ENCODE data around the gene GADD45B. TPM values are rescaled to one million over a fixed set of nuclear protein-coding genes. Genes with fewer than 3 reads are reported as not detected.

Gene GADD45B
- total and polyA plus RNA-seq, 2 donors (not counting 3 experiments of a cell fraction or from before 2014, with no cell fraction given) = 61.3 to 267 TPM

- DNase-seq (ENCODE audit: low read depth, low spot score) = no peak
- H3K9me3 ChIP-seq (replicated peaks; ENCODE audit: control insufficient read depth, insufficient read depth, low read length) = no peaks in the 10 kb centered on the region
- H3K9me1 ChIP-seq (replicated peaks; ENCODE audit: control insufficient read depth, extremely low read depth, insufficient read depth, low read length) = no peaks in the 10 kb centered on the region
- H4K20me1 ChIP-seq (replicated peaks; ENCODE audit: control insufficient read depth, extremely low read depth, insufficient read depth, low read length) = no peaks in the 10 kb centered on the region
- TF ChIP-seq FOS (IDR thresholded peaks at IDR 0.05; ENCODE audit: borderline replicate concordance, insufficient read depth, low read length) (no peak), POLR2AphosphoS5 (IDR thresholded peaks at IDR 0.05; ENCODE audit: insufficient read depth, low read depth, low read length) (no peak), EZH2 (IDR thresholded peaks at IDR 0.05; ENCODE audit: borderline replicate concordance, low read depth, low read length, severe bottlenecking) (no peak), JUN (IDR thresholded peaks at IDR 0.05; ENCODE audit: borderline replicate concordance, insufficient read depth, insufficient read length, low read depth) (no peak), MYC (IDR thresholded peaks at IDR 0.05; ENCODE audit: low read depth, low read length) (no peak), GATA2 (IDR thresholded peaks at IDR 0.05; ENCODE audit: insufficient read depth, insufficient read length, low read depth, low read length) (no peak), CTCF (IDR thresholded peaks at IDR 0.05; ENCODE audit: extremely low read depth in 1 of 2, insufficient read depth in 1 of 2, low read depth in 1 of 2, low read length in 2 of 2) (no peak), POLR2A (IDR thresholded peaks at IDR 0.05; ENCODE audit: low read depth, low read length) (no peak)
- TF ChIP-seq, protein P1, sequence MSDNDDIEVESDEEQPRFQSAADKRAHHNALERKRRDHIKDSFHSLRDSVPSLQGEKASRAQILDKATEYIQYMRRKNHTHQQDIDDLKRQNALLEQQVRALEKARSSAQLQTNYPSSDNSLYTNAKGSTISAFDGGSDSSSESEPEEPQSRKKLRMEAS (IDR thresholded peaks at IDR 0.05; ENCODE audit: insufficient read depth, insufficient read length) = no peak
- POLR2A ChIA-PET = no interaction called here
- H3K4me2 ChIP-seq (ENCODE audit: insufficient read depth, low read length) = no peak overlapping the region
- peaks cover 6% of the 10 kb centered on the region for H3K4me1 ChIP-seq (ENCODE audit: control insufficient read depth, extremely low read depth, insufficient read depth, low read length)
- no peak overlapping the region for H3K9ac ChIP-seq (replicated peaks; ENCODE audit: extremely low read depth, insufficient read depth, low read length)
- no peaks in the 10 kb centered on the region for H3K27me3 ChIP-seq (ENCODE audit: control insufficient read depth in 2 of 2, insufficient read depth in 2 of 2, low read length in 2 of 2)
- BruUV-seq (replicated peaks) = no TSS peak
- CTCF ChIA-PET = no interaction called here
- dilution Hi-C loops (cut with MboI; ENCODE audit: extremely low pct_ligation_motif_present, low sequenced_read_pairs) (no loop called here), intact Hi-C loops (cut with micrococcal nuclease) (no loop called here)
- no peak for FAIRE-seq
- H2AFZ ChIP-seq (ENCODE audit: low read depth, low read length) = no peak overlapping the region
- H3K27ac ChIP-seq (ENCODE audit: insufficient read depth, low read depth, low read length) = no peak overlapping the region
- no peaks in the 10 kb centered on the region for H3K36me3 ChIP-seq (ENCODE audit: control insufficient read depth in 2 of 2, extremely low read depth in 1 of 2, insufficient read depth in 2 of 2, low read length in 2 of 2)
- H3K4me3 ChIP-seq (replicated peaks in 1 of 3; ENCODE audit: insufficient read depth in 1 of 3, low read depth in 1 of 3, low read length in 3 of 3) = no peak overlapping the region
- no peaks in the 10 kb centered on the region for H3K79me2 ChIP-seq (ENCODE audit: control insufficient read depth, insufficient read depth, low read length)
These were observed 9.5 kb downstream of the GADD45B start for GRCh38 chr19:2485428-2485827.

Data from endothelial cell of umbilical vein (primary cell).